HEK293 (cell line): ENCODE results near the gene ZKSCAN4.

Source experiments
- CTCF ChIA-PET: fragments of 350-600 bp; formaldehyde crosslinking; extraction: SDS; loops from one replicate; lab custom pipeline; 2021; ENCODE audit warnings: antibody characterized with exemption; lab: Yijun Ruan, JAX
- POLR2A ChIA-PET: fragments of 300-600 bp; formaldehyde crosslinking; extraction: SDS; loops from one replicate; lab custom pipeline; 2020; ENCODE audit warnings: antibody characterized with exemption, inconsistent platforms; lab: Yijun Ruan, JAX
- H3K27ac ChIP-seq: fragments of 200-500 bp; sonication (Bioruptor generic); 2 replicates; pipeline ENCODE4 v1.5.1; 2014; ENCODE audit warnings: low read depth, low read length, control low read depth, inconsistent platforms; ENCODE audit errors: extremely low read depth
- H3K36me3 ChIP-seq, 2 experiments: fragments of 200-500 bp in 1 of 2; sonication (Bioruptor generic) in 1 of 2; 1 replicate in 1 of 2; 2 replicates in 1 of 2; pipeline ENCODE4 v1.5.1; 2014 to 2017; ENCODE audit warnings: inconsistent platforms in 2 of 2, low read length in 2 of 2; ENCODE audit not compliant: control insufficient read depth in 2 of 2, insufficient read depth in 1 of 2
- H3K4me1 ChIP-seq: fragments of 200-500 bp; sonication (Bioruptor generic); 2 replicates; pipeline ENCODE4 v1.5.1; 2014; ENCODE audit warnings: mild to moderate bottlenecking, low read length, inconsistent platforms; ENCODE audit not compliant: control insufficient read depth, insufficient read depth
- H3K4me3 ChIP-seq: 2 replicates; pipeline ENCODE4 v1.5.1; 2011; ENCODE audit warnings: low read depth, mild to moderate bottlenecking, control low read depth, low read length, moderate library complexity
- H3K9me3 ChIP-seq: fragments of 200-500 bp; sonication (Bioruptor generic); 2 replicates; pipeline ENCODE4 v1.5.1; 2014; ENCODE audit warnings: low read depth, low read length, inconsistent platforms; ENCODE audit not compliant: control insufficient read depth, insufficient read depth
- ELK4 ChIP-seq: IDR thresholded peaks from 2 replicates; pipeline ENCODE4 v1.6.1; 2011; ENCODE audit warnings: mild to moderate bottlenecking, low read depth, low read length, borderline replicate concordance
- TCF7L2 ChIP-seq: IDR thresholded peaks from 2 replicates; pipeline ENCODE4 v1.6.1; 2011; ENCODE audit warnings: low read depth, mild to moderate bottlenecking, inconsistent platforms, low read length, moderate library complexity, borderline replicate concordance
- ZBTB11 ChIP-seq: fragments of 450-650 bp; formaldehyde crosslinking; conservative IDR thresholded peaks from 2 replicates; pipeline ENCODE4 v1.5.1; 2016; ENCODE audit warnings: low read depth, missing biosample characterization, missing genetic modification characterization
- ZBTB26 ChIP-seq: fragments of 450-650 bp; formaldehyde crosslinking; optimal IDR thresholded peaks from 2 replicates; pipeline ENCODE3; 2016; ENCODE audit warnings: missing biosample characterization, mild to moderate bottlenecking, missing genetic modification characterization
- ZBTB8A ChIP-seq: fragments of 450-650 bp; formaldehyde crosslinking; IDR thresholded peaks from 2 replicates; pipeline ENCODE4 v1.5.1; 2016; ENCODE audit warnings: missing biosample characterization, missing genetic modification characterization
- ZNF132 ChIP-seq: fragments of 450-650 bp; formaldehyde crosslinking; IDR thresholded peaks from 2 replicates; pipeline ENCODE4 v1.5.1; 2017; ENCODE audit warnings: missing biosample characterization, missing genetic modification characterization, borderline replicate concordance
- ZNF140 ChIP-seq: fragments of 450-650 bp; formaldehyde crosslinking; IDR thresholded peaks from 2 replicates; pipeline ENCODE4 v1.5.1; 2016; ENCODE audit warnings: missing biosample characterization, missing genetic modification characterization
- ZNF169 ChIP-seq: fragments of 450-650 bp; formaldehyde crosslinking; IDR thresholded peaks from 2 replicates; pipeline ENCODE4 v1.5.1; 2016; ENCODE audit warnings: missing biosample characterization, missing genetic modification characterization
- ZNF223 ChIP-seq: fragments of 450-650 bp; formaldehyde crosslinking; IDR thresholded peaks from 2 replicates; pipeline ENCODE4 v1.5.1; 2016; ENCODE audit warnings: missing biosample characterization, missing genetic modification characterization
- ZNF24 ChIP-seq: fragments of 450-650 bp; formaldehyde crosslinking; IDR thresholded peaks from 2 replicates; pipeline ENCODE4 v1.5.1; 2016; ENCODE audit warnings: missing biosample characterization, missing genetic modification characterization
- ZNF404 ChIP-seq: fragments of 450-650 bp; formaldehyde crosslinking; IDR thresholded peaks from 2 replicates; pipeline ENCODE4 v1.5.1; 2017; ENCODE audit warnings: missing biosample characterization, missing genetic modification characterization
- ZNF501 ChIP-seq: fragments of 450-650 bp; formaldehyde crosslinking; IDR thresholded peaks from 2 replicates; pipeline ENCODE4 v1.5.1; 2016; ENCODE audit warnings: missing biosample characterization, missing genetic modification characterization
- ZNF704 ChIP-seq: fragments of 450-650 bp; formaldehyde crosslinking; IDR thresholded peaks from 2 replicates; pipeline ENCODE4 v1.5.1; 2016; ENCODE audit warnings: missing biosample characterization, missing genetic modification characterization
- ZSCAN16 ChIP-seq: fragments of 450-650 bp; formaldehyde crosslinking; IDR thresholded peaks from 2 replicates; pipeline ENCODE4 v1.5.1; 2016; ENCODE audit warnings: missing biosample characterization, missing genetic modification characterization
- ZSCAN30 ChIP-seq: fragments of 450-650 bp; IDR thresholded peaks from 2 replicates; pipeline ENCODE4 v1.5.1; 2018; ENCODE audit warnings: missing biosample characterization, mild to moderate bottlenecking, missing genetic modification characterization, moderate library complexity
- TF ChIP-seq, protein P1 (sequence below): fragments of 450-650 bp; formaldehyde crosslinking; IDR thresholded peaks from 2 replicates; pipeline ENCODE4 v1.5.1; 2017; ENCODE audit warnings: missing biosample characterization, mild to moderate bottlenecking, missing genetic modification characterization, moderate library complexity
- TF ChIP-seq, protein P2 (sequence below): fragments of 450-650 bp; formaldehyde crosslinking; IDR thresholded peaks from 2 replicates; pipeline ENCODE4 v1.5.1; 2017; ENCODE audit warnings: missing biosample characterization, missing genetic modification characterization

Gene ZKSCAN4

DNA sequence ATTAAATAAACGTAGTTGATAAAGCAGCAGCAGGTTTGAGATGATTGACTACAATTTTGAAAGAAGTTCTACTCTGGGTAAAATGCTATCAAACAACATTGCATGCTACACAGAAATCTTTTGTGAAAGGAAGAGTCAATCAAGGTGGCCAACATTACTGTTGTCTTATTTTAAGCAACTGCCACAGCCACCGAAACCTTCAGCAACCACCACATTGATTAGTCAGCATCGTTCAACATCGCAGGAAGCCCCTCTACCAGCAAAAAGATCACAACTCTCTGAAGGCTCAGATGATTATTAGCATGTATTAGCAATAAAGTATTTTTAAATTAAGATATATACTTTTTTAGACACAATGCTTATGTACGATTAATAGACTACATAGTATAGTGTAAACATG lies 43.3 kb upstream of the ZKSCAN4 start:
- ChIA-PET CTCF (no interaction called here), POLR2A (interaction anchor here (1.7 kb wide), 1 partner anchor 14 kb away, joined by 4 read pairs; the partner anchor contains the start of gene PGBD1)
- no peak overlapping the region for H3K27ac ChIP-seq

More for the DNA sequence above, 43.3 kb upstream of the ZKSCAN4 start:
- H3K4me3 ChIP-seq = no peak overlapping the region
- TF ChIP-seq ELK4 = no peak
- TF ChIP-seq TCF7L2 = no peak
- no peak for TF ChIP-seq ZSCAN30 (tag by site-specific recombination)
- no peak for TF ChIP-seq ZNF169 (tag by site-specific recombination)
- no peak for TF ChIP-seq ZNF223 (tag by site-specific recombination)
- no peak for TF ChIP-seq ZNF704 (tag by site-specific recombination)
- TF ChIP-seq, protein P1, sequence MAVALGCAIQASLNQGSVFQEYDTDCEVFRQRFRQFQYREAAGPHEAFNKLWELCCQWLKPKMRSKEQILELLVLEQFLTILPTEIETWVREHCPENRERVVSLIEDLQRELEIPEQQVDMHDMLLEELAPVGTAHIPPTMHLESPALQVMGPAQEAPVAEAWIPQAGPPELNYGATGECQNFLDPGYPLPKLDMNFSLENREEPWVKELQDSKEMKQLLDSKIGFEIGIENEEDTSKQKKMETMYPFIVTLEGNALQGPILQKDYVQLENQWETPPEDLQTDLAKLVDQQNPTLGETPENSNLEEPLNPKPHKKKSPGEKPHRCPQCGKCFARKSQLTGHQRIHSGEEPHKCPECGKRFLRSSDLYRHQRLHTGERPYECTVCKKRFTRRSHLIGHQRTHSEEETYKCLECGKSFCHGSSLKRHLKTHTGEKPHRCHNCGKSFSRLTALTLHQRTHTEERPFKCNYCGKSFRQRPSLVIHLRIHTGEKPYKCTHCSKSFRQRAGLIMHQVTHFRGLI (tag by site-specific recombination) = no peak
- TF ChIP-seq ZBTB26 (tag by site-specific recombination) = no peak
- TF ChIP-seq ZNF140 = no peak
- TF ChIP-seq ZNF501 (tag by site-specific recombination) = no peak
- no peak for TF ChIP-seq ZBTB8A (tag by site-specific recombination)
- no peak for TF ChIP-seq ZNF404 (tag by site-specific recombination)
- TF ChIP-seq, protein P2, sequence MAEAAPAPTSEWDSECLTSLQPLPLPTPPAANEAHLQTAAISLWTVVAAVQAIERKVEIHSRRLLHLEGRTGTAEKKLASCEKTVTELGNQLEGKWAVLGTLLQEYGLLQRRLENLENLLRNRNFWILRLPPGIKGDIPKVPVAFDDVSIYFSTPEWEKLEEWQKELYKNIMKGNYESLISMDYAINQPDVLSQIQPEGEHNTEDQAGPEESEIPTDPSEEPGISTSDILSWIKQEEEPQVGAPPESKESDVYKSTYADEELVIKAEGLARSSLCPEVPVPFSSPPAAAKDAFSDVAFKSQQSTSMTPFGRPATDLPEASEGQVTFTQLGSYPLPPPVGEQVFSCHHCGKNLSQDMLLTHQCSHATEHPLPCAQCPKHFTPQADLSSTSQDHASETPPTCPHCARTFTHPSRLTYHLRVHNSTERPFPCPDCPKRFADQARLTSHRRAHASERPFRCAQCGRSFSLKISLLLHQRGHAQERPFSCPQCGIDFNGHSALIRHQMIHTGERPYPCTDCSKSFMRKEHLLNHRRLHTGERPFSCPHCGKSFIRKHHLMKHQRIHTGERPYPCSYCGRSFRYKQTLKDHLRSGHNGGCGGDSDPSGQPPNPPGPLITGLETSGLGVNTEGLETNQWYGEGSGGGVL (tag by site-specific recombination) = no peak
- no peak for TF ChIP-seq ZSCAN16 (tag by site-specific recombination)
- no peak for TF ChIP-seq ZNF132 (tag by site-specific recombination)
- no peak for TF ChIP-seq ZNF24
- no peak for TF ChIP-seq ZBTB11
- peaks cover 16 to 33% of the 10 kb centered on the region in 2 experiments for H3K36me3 ChIP-seq
- no peaks in the 10 kb centered on the region for H3K9me3 ChIP-seq
- H3K4me1 ChIP-seq = no peaks in the 10 kb centered on the region
